SK-N-MC (cell line): ENCODE results near the gene TLX2.

Source experiments
- EZH2 ChIP-seq: fragments of 200-600 bp; sonication (generic); IDR thresholded peaks from one replicate; pipeline ENCODE4 v1.6.1; 2017; ENCODE audit warnings: antibody characterized with exemption
- POLR2AphosphoS5 ChIP-seq: IDR thresholded peaks from 2 replicates; pipeline ENCODE4 v1.6.1; 2012; ENCODE audit warnings: mild to moderate bottlenecking, low read depth, low read length, borderline replicate concordance

DNA sequence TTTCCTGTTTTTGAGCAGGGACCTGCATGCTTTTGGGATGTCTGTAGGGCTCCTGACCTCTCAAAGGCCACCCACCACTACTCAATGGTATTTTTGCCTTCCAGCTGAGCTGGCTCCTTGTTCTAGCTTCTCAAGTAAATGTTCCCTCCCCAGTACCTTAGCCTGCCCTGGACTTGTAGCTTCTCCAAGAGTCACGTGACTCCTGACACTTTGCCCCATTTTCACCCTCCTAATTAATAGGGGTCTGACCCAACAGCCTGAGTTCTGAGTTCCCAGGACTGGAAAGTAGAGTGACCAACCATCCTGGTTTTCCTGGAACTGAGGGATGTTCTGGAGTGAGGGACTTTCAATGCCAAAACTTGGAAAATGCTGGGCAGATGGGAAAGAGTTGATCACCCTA lies 18.8 kb upstream of the TLX2 start:
- TF ChIP-seq POLR2AphosphoS5 (no peak), EZH2 (no peak)
